Measurements from ENCODE around the gene NUP93. TPM values are rescaled to one million over a fixed set of nuclear protein-coding genes. Genes with fewer than 3 reads are reported as not detected.

NUP93 gene
- total RNA-seq, 1 experiment from 2014 or later: 144 TPM

DNA sequence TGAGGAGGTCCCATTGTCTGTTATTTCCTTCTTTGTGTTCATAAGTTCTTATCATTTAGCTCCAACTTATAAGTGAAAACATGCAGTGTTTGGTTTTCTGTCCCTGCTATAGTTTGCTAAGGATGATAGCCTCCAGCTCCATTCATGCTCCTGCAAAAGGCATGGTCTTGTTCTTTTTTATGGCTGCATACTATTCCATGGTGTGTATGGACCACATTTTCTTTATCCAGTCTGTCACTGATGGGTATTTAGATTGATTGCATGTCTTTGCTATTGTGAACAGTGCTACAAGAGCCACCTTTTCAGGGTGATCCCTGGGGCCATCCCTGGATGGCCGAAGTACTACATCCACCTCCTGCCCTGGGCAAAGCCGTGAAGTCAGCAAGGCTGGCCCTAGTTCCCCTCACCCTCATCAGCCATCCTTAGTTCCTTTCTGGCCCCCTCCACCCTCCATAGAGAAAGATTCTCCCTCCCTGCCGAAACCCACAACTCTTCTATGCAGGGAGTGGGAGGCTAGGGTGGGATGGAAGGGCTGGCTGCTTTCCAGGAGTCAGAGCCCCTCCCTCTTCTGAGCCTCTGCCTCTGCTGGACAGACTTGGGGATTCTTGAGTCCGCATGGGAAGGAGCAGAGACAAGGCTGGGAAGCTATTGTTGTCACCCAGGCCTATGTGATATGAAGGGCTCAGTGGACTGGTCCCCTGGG is 39.4 kb upstream of the NUP93 start:
- H3K9ac ChIP-seq (ENCODE audit: low read length): no peak overlapping the region
- no peak for TF ChIP-seq POLR2AphosphoS5 (IDR thresholded peaks at IDR 0.05; ENCODE audit: low read depth, low read length)
- TF ChIP-seq JUND (IDR thresholded peaks at IDR 0.05): no peak
- TF ChIP-seq ELF1 (IDR thresholded peaks at IDR 0.05; ENCODE audit: borderline replicate concordance, low read depth): no peak
- no peak for TF ChIP-seq EGR1 (IDR thresholded peaks at IDR 0.05; ENCODE audit: low read depth)
- no peak for TF ChIP-seq SP1 (IDR thresholded peaks at IDR 0.05; ENCODE audit: low read depth)
- no peak for TF ChIP-seq SIN3A (IDR thresholded peaks at IDR 0.05; ENCODE audit: low read depth)
- TF ChIP-seq EZH2phosphoT487 (IDR thresholded peaks at IDR 0.05; ENCODE audit: borderline replicate concordance): no peak
- TF ChIP-seq ZNF274 (IDR thresholded peaks at IDR 0.05; ENCODE audit: low read depth, low read length): no peak
- no peak for TF ChIP-seq FOSL1 (IDR thresholded peaks at IDR 0.05; ENCODE audit: low read depth)
- no peak for TF ChIP-seq SRF (IDR thresholded peaks at IDR 0.05; ENCODE audit: low read depth)
- no peak for TF ChIP-seq ZFX (IDR thresholded peaks at IDR 0.05)
- TF ChIP-seq, protein P1, sequence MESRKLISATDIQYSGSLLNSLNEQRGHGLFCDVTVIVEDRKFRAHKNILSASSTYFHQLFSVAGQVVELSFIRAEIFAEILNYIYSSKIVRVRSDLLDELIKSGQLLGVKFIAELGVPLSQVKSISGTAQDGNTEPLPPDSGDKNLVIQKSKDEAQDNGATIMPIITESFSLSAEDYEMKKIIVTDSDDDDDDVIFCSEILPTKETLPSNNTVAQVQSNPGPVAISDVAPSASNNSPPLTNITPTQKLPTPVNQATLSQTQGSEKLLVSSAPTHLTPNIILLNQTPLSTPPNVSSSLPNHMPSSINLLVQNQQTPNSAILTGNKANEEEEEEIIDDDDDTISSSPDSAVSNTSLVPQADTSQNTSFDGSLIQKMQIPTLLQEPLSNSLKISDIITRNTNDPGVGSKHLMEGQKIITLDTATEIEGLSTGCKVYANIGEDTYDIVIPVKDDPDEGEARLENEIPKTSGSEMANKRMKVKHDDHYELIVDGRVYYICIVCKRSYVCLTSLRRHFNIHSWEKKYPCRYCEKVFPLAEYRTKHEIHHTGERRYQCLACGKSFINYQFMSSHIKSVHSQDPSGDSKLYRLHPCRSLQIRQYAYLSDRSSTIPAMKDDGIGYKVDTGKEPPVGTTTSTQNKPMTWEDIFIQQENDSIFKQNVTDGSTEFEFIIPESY (IDR thresholded peaks at IDR 0.05; ENCODE audit: extremely low read depth, insufficient replicate concordance, low read length): no peak
- H3K9me2 ChIP-seq (ENCODE audit: insufficient read depth): no peaks in the 10 kb centered on the region
- DNase-seq (ENCODE audit: low read depth, low spot score): no peak
- no peak for ATAC-seq
- H4K20me1 ChIP-seq (ENCODE audit: insufficient read depth): no peaks in the 10 kb centered on the region
- RAD21 ChIA-PET (ENCODE audit: low non-redundant PET in 1 of 2, low total read pairs in 2 of 2, uncharacterized antibody in 2 of 2, unreplicated experiment in 2 of 2): no interaction called here
- H3K27ac ChIP-seq (ENCODE audit: low read depth, low read length): no peak overlapping the region
- no peaks in the 10 kb centered on the region for H3K27me3 ChIP-seq (ENCODE audit: insufficient read depth, low read length)
- H3K4me1 ChIP-seq (ENCODE audit: control insufficient read depth in 1 of 2, insufficient read depth in 2 of 2, low read length in 2 of 2): peaks cover 19 to 36% of the 10 kb centered on the region in 2 experiments
- CTCF ChIA-PET: interaction anchor here (1.3 kb wide), 1 partner anchor 12 kb away, joined by 7 read pairs; no protein-coding TSS in a partner anchor
- no peaks in the 10 kb centered on the region for H3K79me2 ChIP-seq (ENCODE audit: insufficient read depth, low read length)
- POLR2A ChIA-PET: interaction anchor here (0.9 to 1.3 kb wide), 2 partner anchors 8 to 65 kb away, joined by 3 read pairs; partner anchors contain the start of genes MT1E and MT1X
- no peak overlapping the region for H2AFZ ChIP-seq (ENCODE audit: low read depth, low read length, poor library complexity, severe bottlenecking)
- no peaks in the 10 kb centered on the region for H3K9me3 ChIP-seq (ENCODE audit: control insufficient read depth in 1 of 2, insufficient read depth in 1 of 2, low read depth in 1 of 2, low read length in 2 of 2)
- no peak overlapping the region for H3K4me3 ChIP-seq (replicated peaks in 1 of 2; ENCODE audit: low read depth in 1 of 2, low read length in 2 of 2)
- intact Hi-C loops (cut with micrococcal nuclease): no loop called here
- no TSS peak for BruUV-seq (replicated peaks)
- H3K4me2 ChIP-seq (ENCODE audit: low read length): no peak overlapping the region
- H3K36me3 ChIP-seq (ENCODE audit: control insufficient read depth in 1 of 2, insufficient read depth in 2 of 2, low read length in 2 of 2): no peaks in the 10 kb centered on the region

All from HCT116 (cell line).